HG03095 (cell line): ENCODE data around the gene ZFYVE26.

Source experiments
- ATAC-seq: cut with Tn5 transposase; IDR thresholded peaks from one replicate; pipeline ENCODE4 v1.9.1; 2021; ENCODE audit warnings: moderate library complexity; ENCODE audit not compliant: unreplicated experiment

Gene ZFYVE26

DNA sequence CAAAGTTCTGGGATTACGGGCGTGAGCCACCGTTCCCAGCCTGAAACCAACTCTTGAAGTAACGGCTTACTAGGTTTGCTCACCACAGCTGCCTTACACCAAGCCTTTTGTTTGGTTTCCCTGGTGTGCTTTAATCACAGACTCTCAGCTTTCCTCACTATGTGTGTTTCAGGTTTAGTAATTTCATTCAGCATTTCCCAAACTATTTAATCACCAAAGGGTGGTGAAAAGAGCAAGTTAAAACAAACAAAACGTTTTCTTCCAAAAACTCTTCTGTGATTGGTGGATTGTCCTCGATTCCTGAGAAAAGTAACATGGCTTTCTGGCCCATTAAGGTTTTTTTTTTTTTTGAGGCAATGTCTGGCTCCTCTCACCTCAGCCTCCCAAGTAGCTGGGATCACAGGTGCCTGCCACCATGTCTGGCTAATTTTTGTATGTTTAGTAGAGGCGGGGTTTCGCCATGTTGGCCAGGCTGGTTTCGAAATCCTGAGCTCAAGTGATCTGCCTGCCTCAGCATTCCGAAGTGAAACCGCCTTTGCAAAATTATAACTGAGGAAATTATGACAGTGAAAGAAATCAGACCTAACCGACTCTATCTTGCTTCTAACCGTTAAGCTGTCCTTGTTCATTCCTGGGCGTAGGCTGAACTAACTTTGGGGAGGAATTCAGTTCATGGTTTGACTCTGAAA is 1.5 kb upstream of the ZFYVE26 start:
- ATAC-seq: no peak

DNA sequence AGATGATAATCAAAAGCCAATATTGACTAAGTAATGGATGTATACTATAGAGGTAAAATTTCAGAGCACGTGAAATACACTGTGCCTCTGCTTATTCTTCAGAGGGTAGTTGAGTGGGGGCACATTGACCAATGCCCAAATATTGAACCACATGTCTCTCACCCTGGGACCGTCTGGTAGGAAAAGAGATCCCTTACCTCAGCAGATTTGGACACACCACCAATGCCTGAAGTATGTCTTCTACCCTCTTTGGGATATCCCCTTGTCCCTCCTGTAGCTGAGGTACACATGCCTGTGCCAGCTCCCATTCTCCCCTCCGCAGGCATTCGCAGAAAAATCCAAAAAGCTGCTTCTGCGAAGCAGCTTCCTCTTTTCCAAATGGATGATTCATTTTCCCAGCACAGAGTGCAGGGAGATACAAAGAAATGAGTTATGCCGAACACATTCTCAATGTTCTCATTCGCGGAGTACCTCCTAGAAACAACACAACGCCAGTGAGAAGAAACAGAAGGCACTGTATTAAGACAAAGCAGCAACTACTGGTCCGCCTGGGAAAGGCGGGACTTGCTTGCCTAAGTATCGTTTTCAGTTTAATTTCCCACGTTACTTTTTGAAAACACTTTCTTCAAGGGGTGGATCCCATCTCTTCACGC is 691 bp downstream of the ZFYVE26 start:
- ATAC-seq: no peak

DNA sequence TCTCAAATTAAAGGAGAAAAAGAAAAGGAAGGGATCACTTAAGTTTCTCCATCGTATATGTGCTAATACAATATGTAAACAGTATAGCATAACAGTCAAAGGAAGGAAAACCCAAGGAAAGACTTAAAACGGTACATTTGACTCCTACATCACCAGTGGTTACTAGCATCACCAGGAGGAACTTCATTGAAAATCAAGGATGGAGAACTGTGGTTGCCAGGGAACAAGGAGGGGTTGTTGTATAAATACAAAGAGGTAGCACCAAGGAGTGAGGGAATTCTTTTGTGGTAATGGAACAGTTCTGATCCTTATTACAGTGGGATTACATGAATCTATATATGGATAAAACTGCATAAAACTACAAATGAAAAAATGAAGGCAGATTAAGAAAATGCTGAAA is 1.6 kb downstream of the ZFYVE26 start:
- ATAC-seq: no peak

DNA sequence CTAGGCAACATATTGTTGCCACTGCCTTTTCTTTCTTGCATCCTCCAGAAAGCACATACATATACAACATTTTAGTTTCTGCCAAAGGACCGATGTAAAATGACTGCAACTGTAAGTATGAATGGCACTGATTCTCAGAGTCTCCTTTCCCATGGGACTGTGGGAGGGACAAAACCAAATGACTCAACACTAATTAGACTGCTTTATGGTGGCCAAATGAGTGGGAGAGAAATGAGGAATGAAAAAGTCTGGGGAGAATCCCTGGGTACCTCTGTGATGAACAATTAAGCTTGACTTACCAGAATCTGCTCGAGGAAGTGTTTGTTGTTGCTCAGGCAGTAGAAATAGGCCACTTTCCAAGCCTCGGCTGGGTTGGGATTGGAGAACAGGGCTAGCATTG is 10.1 kb downstream of the ZFYVE26 start:
- no peak for ATAC-seq

DNA sequence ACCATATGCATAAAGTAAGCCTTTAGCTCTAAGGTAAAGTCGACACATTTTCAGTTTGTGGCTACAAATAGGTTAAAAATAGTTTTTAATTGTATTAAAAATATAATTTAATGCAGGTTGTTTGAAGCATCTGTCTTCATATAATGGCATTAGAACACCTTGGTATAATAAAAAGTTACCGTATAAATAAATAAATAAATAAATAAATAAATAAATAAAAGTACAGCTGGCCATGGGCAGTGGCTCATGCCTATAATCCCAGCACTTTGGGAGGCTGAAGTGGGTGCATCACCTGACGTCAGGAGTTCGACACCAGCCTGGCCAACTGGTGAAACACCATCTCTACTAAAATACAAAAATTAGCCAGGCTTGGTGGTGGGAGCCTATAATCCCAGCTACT is 15.6 kb downstream of the ZFYVE26 start:
- no peak for ATAC-seq

DNA sequence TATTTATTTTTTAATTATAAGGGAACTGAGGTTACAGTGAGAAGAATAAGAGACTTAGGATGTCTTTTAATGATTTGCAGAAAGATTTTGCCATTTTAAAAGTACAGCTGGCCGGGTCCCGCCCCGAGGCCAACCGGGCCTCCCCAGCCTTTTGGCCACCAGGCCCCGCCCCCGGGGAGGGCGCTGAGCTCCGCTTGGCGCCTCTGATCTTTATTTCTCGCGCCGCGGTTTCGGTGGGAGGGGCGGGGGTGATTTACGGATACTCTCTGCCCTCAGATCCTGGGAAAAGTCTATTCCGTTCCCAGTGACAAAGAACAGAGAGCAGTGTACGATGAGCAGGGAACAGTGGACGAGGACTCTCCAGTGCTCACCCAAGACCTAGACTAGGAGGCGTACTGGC is 17.7 kb downstream of the ZFYVE26 start:
- no peak for ATAC-seq

DNA sequence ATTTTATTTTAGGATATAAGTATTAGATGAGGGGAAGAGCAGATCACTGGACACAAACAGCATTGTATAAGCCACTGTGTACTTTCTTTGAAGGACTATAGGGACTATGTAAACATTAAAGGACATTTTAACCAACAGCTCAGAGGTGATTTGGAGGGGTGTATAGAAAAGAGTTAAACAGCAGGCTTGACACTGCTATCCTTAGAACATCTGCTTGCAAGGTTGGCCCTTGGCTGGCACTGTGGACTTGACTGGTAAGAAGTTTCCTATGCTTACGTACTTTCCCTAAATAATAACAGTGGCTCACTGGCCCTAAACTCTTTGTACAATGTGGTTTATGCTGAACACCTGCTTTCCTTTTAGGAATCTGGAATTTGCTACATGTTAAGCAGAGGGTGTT is 28.7 kb downstream of the ZFYVE26 start:
- no peak for ATAC-seq

DNA sequence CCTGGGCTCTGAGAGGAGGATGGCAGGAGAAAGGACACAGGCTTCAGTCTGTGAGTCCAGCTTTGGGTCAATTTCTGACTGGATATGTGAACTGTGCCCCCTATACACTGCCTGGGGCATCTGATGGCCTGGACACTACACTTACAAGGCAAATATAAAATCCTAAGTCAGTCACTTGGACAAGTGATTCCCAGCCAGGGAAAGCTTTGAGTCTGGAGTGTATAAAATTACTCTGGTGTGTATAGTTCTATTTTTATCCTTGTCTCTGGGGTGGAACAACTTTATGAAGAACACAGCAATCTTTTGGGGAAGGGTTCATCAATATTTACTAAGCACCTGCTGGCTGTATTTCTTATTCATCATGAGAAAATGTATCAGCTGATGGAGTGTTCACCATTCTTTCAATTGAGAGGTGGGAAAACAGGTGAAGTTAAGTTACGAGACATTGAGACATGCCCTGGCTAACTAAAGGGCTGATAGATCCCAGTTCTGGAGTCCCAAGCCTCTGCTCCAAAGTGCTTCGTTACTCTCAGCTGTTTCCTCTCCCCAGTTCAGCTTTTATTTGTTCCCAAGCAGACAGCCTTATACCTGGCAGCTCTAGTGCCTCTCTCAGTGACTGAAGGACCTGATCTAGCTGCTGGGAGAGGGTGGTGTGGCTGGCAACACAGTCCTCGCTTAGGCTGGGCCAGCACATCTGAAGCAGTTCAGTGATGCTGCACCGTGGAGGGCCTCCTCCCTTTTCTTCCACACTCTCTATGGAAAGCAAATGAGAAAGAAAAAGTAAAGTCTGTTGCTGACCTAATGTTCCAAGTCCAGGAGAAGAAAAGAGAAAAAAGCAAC is 30.9 kb downstream of the ZFYVE26 start:
- no peak for ATAC-seq

DNA sequence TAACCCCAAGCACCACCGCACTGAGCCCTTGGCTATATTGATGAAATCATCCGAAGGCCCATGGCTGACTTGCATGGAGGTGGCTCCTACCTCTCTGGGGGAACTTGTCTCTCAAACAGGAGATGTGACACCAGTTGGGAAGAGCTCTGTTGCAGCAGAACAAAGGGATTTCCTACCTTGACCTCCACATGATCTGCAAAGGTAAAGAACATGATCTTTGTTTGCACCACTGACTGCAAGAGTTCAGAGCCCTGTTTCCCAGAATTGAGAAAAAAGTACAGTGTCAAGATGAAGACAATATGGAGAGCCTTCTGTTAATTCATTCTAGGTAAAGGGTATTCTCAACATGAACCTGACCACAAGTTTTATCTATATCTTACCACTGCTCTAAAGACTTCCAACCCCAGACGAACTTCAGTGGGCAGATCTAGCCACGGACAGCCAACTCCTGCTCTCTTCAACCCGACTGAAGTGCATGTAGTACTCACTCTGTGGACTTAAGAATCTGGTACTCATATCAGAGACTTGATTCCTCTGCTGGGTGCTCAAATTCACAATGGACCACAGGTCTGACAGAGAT is 32.1 kb downstream of the ZFYVE26 start:
- no peak for ATAC-seq

DNA sequence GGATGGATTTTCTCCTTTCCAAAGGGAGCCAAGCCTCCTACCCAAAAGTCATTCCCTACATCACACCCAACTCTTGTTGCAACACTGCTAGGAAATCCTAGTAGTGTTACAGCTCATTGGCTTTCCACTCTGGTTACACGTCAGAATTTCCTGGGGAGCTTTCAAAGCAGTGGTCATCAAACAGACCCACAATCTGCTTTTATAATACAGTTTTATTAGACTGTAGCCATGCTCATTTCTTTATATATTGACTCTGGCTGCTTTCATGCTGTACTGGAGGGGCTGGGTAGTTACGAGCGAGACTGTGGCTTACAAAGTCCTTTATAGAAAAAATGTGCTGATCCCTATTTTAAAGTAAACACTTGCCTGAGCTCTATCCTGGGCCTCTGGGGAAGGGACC is 34.3 kb downstream of the ZFYVE26 start:
- no peak for ATAC-seq

DNA sequence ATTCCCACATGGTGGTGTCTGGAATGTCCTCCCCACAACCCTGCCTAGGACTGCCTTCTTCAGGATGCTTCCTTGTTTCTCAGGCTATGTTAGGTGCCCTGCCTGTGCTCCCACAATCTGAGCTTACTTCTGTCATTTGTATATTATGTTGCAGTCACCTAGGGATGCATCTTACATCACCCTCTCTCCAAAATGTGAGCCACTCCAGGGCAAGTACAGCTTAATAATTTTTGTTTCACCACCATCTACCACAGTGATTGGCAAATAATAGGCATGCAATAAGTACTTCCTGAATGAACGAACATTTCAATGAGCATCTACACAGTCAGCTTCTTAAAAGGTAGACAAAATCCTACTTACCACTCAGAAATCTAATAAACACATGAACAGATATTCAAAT is 37.6 kb downstream of the ZFYVE26 start:
- ATAC-seq: no peak

DNA sequence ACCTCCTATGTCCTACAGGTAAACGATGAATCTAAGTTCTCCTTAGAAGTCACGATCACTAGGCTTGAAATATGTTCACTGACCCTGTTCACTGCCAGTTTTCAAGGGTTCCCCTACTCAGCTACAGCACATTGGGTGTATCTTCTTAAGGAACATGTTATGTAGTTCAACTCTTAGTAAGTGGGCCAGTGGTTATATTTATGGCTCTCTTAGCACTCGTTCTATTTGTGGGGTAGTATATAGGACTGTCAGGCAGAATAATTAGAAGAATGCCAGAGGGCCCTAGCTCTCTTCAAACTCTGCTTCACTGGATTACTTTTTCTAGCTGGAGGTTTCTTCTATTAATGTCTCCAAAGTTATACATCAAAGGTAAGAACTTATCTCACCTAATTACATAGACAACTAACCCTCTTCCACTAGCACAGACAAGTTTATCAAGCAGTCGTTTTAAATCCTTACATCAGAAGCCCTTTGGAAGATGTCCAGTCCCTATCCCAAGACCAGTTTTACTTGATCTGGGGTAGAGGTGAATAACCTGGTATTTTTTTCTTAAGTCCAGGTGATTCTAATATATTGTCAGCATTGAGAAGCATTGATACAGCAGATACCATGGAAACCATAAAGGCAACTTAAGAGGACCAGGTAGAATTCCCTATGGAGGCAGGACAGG is 39.6 kb downstream of the ZFYVE26 start:
- ATAC-seq: no peak

DNA sequence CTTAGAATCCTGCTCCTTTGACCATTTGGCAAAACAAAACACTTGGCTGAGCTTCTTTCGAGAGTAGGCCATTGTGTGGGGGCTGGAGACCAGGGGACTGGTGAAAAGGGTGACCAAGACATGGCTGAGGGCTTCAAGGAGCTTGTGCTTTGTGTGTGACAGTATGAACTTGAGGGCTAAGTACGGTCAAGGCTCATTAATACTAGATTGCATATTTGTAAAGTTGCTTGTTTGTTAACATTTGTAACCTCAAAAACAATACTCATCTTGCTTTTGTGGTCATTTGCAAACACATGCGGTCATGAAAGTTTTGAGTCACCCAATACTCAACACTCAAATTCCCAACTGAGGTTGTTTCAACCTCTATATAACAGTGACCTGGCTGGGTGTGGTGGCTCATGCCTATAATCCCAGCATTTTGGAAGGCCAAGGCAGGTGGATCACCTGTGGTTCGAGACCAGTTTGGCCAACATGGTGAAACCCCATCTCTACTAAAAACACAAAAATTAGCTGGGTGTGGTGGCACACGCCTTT is 42.5 kb downstream of the ZFYVE26 start:
- ATAC-seq: no peak

DNA sequence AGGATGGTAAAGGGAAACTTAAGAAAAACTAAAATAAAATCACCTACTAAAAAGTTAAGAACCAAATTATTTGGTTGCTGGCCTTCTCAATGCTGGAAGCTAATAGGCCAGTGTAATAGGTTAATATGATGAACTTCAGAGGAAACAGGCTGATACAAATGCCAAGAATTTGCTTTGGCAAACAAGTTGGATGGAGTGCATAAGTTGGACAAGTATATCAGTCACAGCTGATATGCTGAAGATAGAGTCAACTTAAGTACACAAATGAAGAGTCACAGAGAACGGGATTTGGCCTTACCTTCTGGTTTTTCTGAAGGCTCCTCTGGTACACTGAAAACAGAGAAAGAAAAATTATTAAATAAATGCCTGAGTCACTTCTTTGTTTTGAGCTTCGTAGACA is 48.2 kb downstream of the ZFYVE26 start:
- ATAC-seq: no peak

DNA sequence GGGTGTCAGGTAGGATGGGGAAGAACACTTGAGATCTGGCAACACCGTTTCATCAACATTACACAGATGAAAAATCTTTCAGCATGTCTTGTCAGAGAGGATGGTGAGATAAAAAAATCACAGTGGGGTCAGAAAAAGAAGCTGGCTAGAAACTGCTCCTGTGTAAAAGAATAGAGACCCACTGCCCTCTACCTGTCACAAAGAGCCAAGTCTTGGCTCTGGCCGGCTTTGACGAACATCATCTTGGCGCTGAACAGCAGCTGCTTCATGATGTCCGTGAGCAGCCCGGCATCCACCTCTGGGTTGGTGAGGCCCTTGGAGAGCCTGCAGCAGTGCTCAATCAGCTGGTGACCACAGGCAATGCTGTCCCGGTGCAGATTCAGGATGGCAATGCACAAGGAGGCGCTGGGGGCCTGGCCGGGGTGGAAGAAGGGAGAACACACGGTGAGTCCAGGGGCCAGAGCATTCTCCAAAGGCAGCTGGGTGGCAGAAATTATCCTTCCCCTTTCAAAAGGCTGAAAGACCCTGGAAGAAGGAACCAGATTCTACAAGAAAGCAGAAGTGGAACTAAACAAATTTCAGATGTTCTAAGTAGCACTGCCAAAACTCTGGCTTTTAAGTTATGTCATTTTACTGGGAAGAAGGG is 50.2 kb downstream of the ZFYVE26 start:
- ATAC-seq: no peak

DNA sequence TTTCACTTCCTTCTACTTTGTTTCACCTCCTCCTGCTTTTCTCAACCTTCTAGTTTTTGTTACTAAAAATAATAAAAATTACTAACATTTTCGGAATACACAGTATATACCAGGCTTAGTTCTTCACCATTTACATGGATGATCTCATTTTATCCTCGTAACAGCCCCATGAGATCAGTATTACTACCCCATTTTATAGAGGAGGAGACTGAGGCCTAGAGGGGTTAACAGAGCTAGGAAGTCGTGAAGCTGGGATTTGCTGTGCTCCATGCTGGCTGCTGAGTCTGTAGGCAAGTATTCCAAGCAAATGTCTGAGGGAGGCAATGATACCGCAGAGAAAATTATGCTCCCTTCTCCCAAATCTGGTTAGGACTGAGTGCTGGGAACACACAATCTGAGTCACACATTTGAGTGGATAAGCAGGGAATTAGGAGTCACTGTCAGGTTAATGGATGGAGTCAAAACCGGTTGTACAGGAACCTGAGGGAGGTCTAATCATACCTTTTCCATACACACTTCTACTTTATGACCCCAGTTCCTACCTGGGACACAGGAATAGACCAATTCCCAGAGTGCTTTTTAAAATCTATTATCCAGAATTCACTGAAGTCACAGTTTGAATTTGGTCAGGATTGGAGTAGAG is 51.1 kb downstream of the ZFYVE26 start:
- ATAC-seq: no peak

DNA sequence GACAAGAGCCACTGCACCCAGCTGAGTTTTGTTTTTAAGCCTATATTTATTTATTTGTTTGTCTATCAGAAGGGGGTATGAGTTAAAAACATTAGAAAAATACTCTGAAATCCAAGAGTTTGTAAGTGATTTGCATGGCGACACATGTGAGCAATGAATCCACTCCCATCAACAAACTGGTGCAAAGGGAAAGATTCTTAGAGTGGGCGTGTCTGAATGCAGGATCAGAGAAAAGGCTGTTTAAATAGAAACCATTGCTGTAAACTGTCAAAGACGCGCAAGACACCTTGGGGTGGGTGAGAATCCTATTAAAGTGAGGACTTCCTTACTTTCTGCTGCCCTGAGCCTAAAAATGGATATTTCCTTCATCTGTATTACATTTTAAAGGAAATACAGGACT is 51.9 kb downstream of the ZFYVE26 start:
- no peak for ATAC-seq

DNA sequence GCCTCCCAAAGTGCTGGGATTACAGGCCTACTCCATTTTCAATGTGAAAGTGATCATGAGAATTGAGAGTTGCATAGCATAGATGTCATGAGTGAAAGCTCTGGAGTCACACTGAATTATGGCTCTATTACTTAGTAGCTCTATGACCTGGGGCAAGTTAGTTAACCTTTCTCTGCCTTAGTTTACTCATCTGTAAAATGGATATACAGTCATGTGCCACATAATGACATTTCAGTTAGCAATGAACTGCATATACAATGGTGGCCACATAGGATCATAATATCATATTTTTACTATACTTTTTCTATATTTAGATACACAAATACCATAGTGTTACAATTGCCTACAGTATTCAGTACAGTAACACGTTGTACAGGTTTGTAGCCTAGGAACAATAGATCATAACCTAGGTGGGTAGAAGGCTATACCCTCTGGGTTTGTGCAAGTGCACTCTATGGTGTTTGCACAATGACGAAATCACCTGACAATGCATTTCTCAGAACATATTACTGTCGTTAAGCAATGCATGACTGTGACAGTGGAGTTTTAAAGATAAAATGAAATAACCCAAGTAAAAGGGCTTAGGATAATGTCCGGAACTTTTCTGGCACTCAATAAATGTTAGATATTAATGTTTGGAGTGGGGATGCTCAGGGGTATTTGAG is 53.1 kb downstream of the ZFYVE26 start:
- no peak for ATAC-seq

DNA sequence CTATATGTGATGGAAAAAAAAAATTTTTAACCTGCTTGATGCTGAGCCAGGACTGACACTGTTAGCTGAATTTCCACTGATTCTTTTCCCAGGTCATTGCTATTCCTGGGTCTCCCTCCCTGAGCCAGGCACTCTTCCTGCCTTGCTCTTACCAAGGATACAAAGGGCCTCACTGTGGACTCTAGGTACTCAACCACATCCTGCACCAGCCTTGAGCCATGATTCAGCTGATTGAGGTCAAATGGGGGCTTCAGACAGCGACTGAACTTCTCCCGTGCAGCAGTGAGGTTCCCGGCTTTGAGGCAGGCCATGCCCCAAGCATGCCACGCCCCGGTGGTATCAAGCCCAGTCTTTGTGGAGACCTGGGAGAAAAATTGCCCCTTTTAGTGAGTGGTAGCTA is 54.3 kb downstream of the ZFYVE26 start:
- no peak for ATAC-seq
